ENCODE results near the gene UMPS.

- TF ChIP-seq POLR2A (IDR thresholded peaks at IDR 0.05; ENCODE audit: low read length): no peak
- TF ChIP-seq GATA1 (IDR thresholded peaks at IDR 0.05; ENCODE audit: low read depth, low read length): no peak
These were observed 67.2 kb downstream of the UMPS start for GRCh38 chr3:124797426-124797945.
